Activated naive CD8-positive, alpha-beta T cell treated with anti-CD3 and anti-CD28 coated beads, Interleukin-2, amount 10 ng/mL, durations not matched to agents 7 days and 5 days (primary cell): ENCODE data around the gene RFX3. TPM values are rescaled to one million over a fixed set of nuclear protein-coding genes. Genes with fewer than 3 reads are reported as not detected.

Experiments
- ATAC-seq: fragments of 150-1000 bp; cut with Tn5 transposase; one replicate; pipeline ENCODE4 v1.10.0; 2021; ENCODE audit warnings: low read depth, moderate library complexity
- POLR2A ChIA-PET: fragments of 350-600 bp; sonication (Branson Sonifier 250); formaldehyde crosslinking; loops from one replicate; lab custom pipeline; 2021; ENCODE audit warnings: antibody characterized with exemption; lab: Charles Lee
- DNase-seq: peaks from one replicate; pipeline ENCODE4 v3.0.0; 2021
- H3K27ac Mint-ChIP-seq: one replicate; pipeline ENCODE4 v1.8.0; 2022; ENCODE audit warnings: mild to moderate bottlenecking, mixed read lengths
- H3K27me3 Mint-ChIP-seq: one replicate; pipeline ENCODE4 v1.8.0; 2022; ENCODE audit warnings: mild to moderate bottlenecking, moderate library complexity, mixed read lengths
- H3K36me3 Mint-ChIP-seq: one replicate; pipeline ENCODE4 v1.8.0; 2021; ENCODE audit warnings: mild to moderate bottlenecking, mixed read lengths
- H3K4me1 Mint-ChIP-seq: one replicate; pipeline ENCODE4 v1.8.0; 2021; ENCODE audit warnings: mixed read lengths
- H3K4me3 Mint-ChIP-seq: one replicate; pipeline ENCODE4 v1.8.0; 2022; ENCODE audit warnings: mild to moderate bottlenecking, moderate library complexity, mixed read lengths
- H3K9me3 Mint-ChIP-seq: one replicate; pipeline ENCODE4 v1.8.0; 2021; ENCODE audit warnings: mixed read lengths
- total RNA-seq, 2 experiments: library from RNA; stranded (reverse); gene quantifications; one replicate each; pipeline ENCODE4 v1.2.3, GENCODE V29; 2021

The RFX3 gene
- total RNA-seq, 2 experiments from 2014 or later, result 13.5 to 16.2 TPM

- Mint-ChIP-seq H3K36me3 (peaks cover 6% of the 10 kb centered on the region), H3K9me3 (peaks cover 6% of the 10 kb centered on the region), H3K4me1 (no peaks in the 10 kb centered on the region), H3K4me3 (no peak overlapping the region), H3K27ac (no peak overlapping the region), H3K27me3 (no peaks in the 10 kb centered on the region)
- POLR2A ChIA-PET, result no interaction called here
- ATAC-seq (no peak), DNase-seq (no peak)
Measured at GRCh38 chr9:3433066-3433465, 92.7 kb downstream of the RFX3 start.

DNA sequence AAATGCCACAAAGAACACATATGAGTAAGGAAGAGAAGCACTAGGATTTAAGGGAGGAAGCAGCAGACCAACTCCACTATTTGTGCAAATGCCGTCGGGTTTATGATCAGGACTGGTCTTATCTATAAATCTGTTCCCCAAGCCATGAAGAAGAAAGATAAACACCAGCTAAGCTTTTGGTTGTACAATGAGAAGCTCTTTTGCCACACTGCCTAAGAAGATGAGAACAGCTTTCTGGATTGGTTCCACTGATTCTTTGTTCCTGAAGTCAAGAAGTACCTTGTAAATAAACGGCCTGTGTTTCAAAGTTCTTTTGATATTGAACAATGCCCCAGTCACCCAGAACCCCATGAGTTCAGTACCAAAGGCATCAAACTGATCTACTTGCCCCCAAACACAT is 93.9 kb downstream of the RFX3 start:
- POLR2A ChIA-PET, result no interaction called here
- H3K27ac Mint-ChIP-seq, result no peak overlapping the region
- no peak for ATAC-seq

GRCh38 chr9:3419893-3420292 is 105.9 kb downstream of the RFX3 start:
- no peak overlapping the region for H3K4me3 Mint-ChIP-seq

More for the DNA sequence above, 93.9 kb downstream of the RFX3 start:
- H3K27me3 Mint-ChIP-seq, result no peaks in the 10 kb centered on the region
- H3K9me3 Mint-ChIP-seq, result peaks cover 7% of the 10 kb centered on the region
- DNase-seq, result no peak
- H3K4me1 Mint-ChIP-seq, result no peaks in the 10 kb centered on the region
- H3K4me3 Mint-ChIP-seq, result no peak overlapping the region
- peaks cover 6% of the 10 kb centered on the region for H3K36me3 Mint-ChIP-seq

DNA sequence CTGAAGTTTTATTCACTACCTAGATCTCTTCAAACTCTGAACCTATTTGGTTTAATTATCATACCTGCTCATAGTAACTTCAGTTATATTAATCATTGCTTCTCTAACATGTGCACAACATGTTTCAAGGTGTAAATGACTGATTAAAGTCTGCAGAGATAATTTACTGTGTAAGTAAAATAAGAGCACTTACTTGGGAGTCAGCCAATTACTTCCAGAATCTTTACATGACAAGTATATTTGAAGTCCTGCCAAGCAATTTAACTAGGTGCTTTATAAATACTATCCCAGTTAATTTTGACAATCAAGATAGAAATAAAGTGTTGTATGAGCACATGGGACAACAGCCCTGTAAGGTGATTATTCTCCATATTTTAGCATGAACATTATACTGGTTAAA is 109.9 kb downstream of the RFX3 start:
- Mint-ChIP-seq H3K4me1 (no peaks in the 10 kb centered on the region), H3K27me3 (no peaks in the 10 kb centered on the region), H3K27ac (no peak overlapping the region), H3K9me3 (no peaks in the 10 kb centered on the region), H3K36me3 (no peaks in the 10 kb centered on the region), H3K4me3 (no peak overlapping the region)
- POLR2A ChIA-PET, result no interaction called here
- no peak for DNase-seq
- ATAC-seq, result no peak

More at GRCh38 chr9:3419893-3420292, 105.9 kb downstream of the RFX3 start:
- DNase-seq, result no peak
- peaks cover 2% of the 10 kb centered on the region for H3K9me3 Mint-ChIP-seq
- peaks cover 3% of the 10 kb centered on the region for H3K36me3 Mint-ChIP-seq
- no peak for ATAC-seq
- no peak overlapping the region for H3K27ac Mint-ChIP-seq
- POLR2A ChIA-PET, result no interaction called here
- H3K4me1 Mint-ChIP-seq, result no peaks in the 10 kb centered on the region
- no peaks in the 10 kb centered on the region for H3K27me3 Mint-ChIP-seq

DNA sequence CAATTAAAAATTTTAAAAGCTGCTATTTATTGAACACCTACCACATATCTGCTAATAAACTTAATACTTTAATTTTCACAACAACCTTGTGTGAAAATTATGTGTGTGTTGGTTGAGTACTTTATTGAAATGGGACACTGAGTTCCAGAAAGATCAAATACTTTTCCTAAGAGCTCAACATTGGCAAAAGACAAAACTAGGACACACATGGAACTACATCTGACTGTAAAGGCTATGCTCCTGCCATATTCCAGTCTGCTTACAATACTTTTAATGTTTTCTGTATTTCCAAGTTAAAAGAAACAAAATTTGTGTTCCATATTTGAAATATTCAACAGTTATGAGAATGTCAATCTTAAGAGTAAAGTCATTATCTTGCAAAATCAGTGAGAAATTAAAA is 111.8 kb downstream of the RFX3 start:
- Mint-ChIP-seq H3K36me3 (no peaks in the 10 kb centered on the region), H3K9me3 (no peaks in the 10 kb centered on the region), H3K27me3 (no peaks in the 10 kb centered on the region), H3K4me3 (no peak overlapping the region), H3K4me1 (no peaks in the 10 kb centered on the region), H3K27ac (no peak overlapping the region)
- DNase-seq (no peak), ATAC-seq (no peak)
- POLR2A ChIA-PET, result interaction anchor here (0.7 kb wide), 1 partner anchor 76 kb away, joined by 3 read pairs; no protein-coding TSS in a partner anchor

- no peak overlapping the region for H3K4me3 Mint-ChIP-seq
- H3K4me1 Mint-ChIP-seq, result no peaks in the 10 kb centered on the region
- ATAC-seq (no peak), DNase-seq (no peak)
- H3K27ac Mint-ChIP-seq, result no peak overlapping the region
- POLR2A ChIA-PET, result no interaction called here
- no peaks in the 10 kb centered on the region for H3K36me3 Mint-ChIP-seq
- no peaks in the 10 kb centered on the region for H3K9me3 Mint-ChIP-seq
- H3K27me3 Mint-ChIP-seq, result no peaks in the 10 kb centered on the region
Measured at GRCh38 chr9:3410461-3410860, 115.3 kb downstream of the RFX3 start.

- H3K36me3 Mint-ChIP-seq, result peaks cover 2% of the 10 kb centered on the region
- H3K27ac Mint-ChIP-seq, result no peak overlapping the region
Measured at GRCh38 chr9:3409453-3409852, 116.3 kb downstream of the RFX3 start.

DNA sequence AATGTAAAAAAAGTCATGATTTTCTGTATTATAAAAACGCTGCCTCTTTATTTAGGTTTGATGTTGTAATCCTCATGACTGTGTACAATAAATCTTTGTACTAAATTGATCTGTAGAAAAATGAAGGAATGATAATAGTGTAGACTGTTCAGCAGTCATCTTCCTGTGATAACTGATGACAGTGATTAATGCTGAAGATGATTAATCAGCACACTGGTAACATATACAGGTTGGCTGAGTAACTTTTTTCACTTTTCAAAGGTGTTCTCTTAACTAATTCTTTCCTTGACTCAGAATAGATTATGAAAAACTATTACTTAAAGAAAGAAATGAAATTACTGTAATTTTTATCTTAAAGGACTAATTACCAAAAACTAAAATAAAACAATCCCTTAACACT is 122.5 kb downstream of the RFX3 start:
- H3K27ac Mint-ChIP-seq, result no peak overlapping the region
- H3K9me3 Mint-ChIP-seq, result no peaks in the 10 kb centered on the region
- no peak for ATAC-seq
- POLR2A ChIA-PET, result no interaction called here
- H3K36me3 Mint-ChIP-seq, result peaks cover 2% of the 10 kb centered on the region
- H3K4me1 Mint-ChIP-seq, result peaks cover 3% of the 10 kb centered on the region
- no peak overlapping the region for H3K4me3 Mint-ChIP-seq
- H3K27me3 Mint-ChIP-seq, result no peaks in the 10 kb centered on the region
- DNase-seq, result no peak

More at GRCh38 chr9:3409453-3409852, 116.3 kb downstream of the RFX3 start:
- Mint-ChIP-seq H3K4me1 (no peaks in the 10 kb centered on the region), H3K27me3 (no peaks in the 10 kb centered on the region), H3K4me3 (no peak overlapping the region), H3K9me3 (no peaks in the 10 kb centered on the region)
- DNase-seq, result no peak
- POLR2A ChIA-PET, result no interaction called here
- ATAC-seq, result no peak

DNA sequence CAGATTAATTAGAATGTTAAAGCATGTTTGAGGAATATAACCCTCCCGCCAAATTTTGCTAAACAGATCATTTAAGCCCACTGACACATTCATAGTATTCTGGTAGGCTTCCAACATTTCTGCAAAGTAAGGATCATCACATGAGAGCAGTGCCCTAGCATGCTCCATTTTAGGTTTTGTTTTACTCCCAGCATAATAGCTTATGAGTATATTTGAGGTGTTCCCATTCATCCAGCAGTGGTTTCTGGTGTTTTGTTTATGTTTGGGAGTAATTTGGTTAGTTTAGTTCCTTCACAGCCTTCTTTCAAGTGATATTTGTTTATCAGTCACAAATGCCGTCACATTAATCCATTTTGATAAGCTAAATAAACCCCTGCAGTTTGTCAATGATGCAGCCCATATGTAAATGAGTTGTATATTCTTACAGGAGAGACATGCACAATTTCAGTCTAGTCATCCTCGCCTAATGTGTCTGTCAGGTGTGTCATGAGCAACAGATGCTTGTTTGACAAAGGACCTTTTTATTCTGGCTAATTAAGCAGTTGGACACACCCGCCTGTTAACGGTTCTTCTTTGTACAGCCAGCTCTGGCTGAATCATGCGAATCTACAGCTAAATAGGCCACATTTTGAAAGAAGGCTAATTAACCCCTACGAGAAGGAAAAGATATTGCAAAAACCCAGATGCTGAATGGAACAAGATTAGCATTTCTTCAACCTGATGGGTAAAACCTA is 124.4 kb downstream of the RFX3 start:
- DNase-seq (no peak), ATAC-seq (no peak)
- H3K4me3 Mint-ChIP-seq, result no peak overlapping the region
- H3K27ac Mint-ChIP-seq, result no peak overlapping the region
- H3K27me3 Mint-ChIP-seq, result no peaks in the 10 kb centered on the region
- peaks cover 1% of the 10 kb centered on the region for H3K9me3 Mint-ChIP-seq
- POLR2A ChIA-PET, result no interaction called here
- peaks cover 11% of the 10 kb centered on the region for H3K4me1 Mint-ChIP-seq
- peaks cover 4% of the 10 kb centered on the region for H3K36me3 Mint-ChIP-seq

DNA sequence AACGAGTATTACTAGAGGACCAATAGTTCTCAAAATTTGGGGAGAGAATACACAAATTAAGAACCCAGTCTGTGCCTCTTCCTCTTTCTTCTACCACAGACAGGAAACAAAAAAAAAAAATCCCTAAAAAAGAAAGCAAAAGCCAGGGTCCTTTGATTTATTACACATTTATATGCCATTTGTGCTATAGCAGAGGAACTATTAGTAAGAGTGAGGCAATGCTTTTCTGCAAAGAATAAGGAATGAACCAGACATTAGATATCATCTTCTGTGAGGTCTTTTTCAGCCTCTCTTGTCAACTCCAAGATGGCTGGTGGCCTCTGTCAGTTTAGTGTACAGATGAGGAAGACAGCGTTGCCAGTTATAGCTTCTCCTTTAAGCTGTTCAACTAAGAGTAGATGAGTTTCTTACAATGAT is 127.6 kb downstream of the RFX3 start:
- DNase-seq (no peak), ATAC-seq (peak; percentile 65)
- Mint-ChIP-seq H3K9me3 (peaks cover 3% of the 10 kb centered on the region), H3K4me3 (peak overlapping the region; percentile 67), H3K4me1 (peaks cover 11% of the 10 kb centered on the region), H3K27me3 (no peaks in the 10 kb centered on the region), H3K27ac (peak overlapping the region; percentile 92), H3K36me3 (peaks cover 9% of the 10 kb centered on the region)
- POLR2A ChIA-PET, result interaction anchor here (1.0 kb wide), 1 partner anchor 18 kb away, joined by 3 read pairs; no protein-coding TSS in a partner anchor

DNA sequence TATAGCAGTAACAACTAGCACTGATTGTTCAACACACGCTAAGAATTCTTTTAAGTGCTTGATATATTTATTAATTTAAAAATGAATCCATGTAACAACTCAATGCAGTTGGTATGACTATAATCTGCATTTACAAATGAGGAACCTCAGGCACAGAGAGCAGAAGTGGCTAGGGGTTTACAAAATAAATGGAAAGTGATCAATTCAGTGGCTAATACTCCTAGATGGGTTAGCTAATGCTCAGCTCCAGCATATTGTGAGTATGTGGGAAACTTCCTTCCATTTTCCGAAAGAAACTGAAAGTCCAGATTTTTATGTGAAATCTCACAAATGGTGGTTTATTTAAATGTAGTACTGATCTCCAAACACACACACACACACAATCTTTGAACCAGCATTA is 128.0 kb downstream of the RFX3 start:
- Mint-ChIP-seq H3K9me3 (peaks cover 3% of the 10 kb centered on the region), H3K27ac (peak overlapping the region; percentile 92), H3K4me3 (peak overlapping the region; percentile 67), H3K4me1 (peaks cover 11% of the 10 kb centered on the region), H3K36me3 (peaks cover 9% of the 10 kb centered on the region), H3K27me3 (no peaks in the 10 kb centered on the region)
- ATAC-seq (peak; percentile 26), DNase-seq (no peak)
- POLR2A ChIA-PET, result interaction anchor here (1.0 kb wide), 1 partner anchor 17 kb away, joined by 3 read pairs; no protein-coding TSS in a partner anchor

DNA sequence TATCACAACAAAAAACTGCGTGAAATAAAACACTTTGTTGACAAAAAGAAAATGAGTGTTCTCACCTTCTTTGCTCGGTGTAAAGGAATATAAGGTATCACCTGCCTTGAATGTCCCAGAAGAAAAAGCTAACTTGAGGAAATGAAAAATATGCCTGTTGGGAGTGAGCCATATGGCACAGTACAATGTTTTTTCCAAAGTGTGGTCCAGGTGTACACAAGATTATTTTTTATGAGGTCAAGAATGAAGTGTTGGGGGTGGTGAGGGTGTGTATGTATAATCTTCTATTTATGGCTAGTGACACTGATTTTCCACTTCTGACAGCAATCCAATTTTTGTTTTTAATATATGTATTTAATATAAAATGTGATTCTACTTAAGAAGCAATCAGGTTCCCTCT is 134.4 kb downstream of the RFX3 start:
- no peak for ATAC-seq

DNA sequence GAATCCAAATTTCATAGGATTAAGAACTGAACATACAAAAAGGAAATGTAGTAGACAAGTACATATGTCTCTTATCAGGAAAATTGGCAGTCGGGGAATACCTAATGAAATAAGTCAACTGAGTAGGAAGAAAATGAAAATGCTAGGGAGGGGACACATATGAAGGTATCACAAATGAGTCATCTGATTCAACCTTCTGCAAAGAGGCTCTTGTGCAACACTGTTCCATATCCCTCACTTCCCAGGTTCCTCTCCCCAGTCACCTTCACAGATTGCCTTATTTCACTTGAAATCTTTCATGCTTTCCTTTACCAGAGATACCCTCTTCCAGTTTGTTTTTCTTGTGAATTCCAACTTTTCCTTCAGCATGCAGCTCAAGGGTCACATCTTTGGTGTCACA is 139.0 kb downstream of the RFX3 start:
- ATAC-seq (no peak), DNase-seq (no peak)
- peaks cover 14% of the 10 kb centered on the region for H3K4me1 Mint-ChIP-seq
- no peaks in the 10 kb centered on the region for H3K27me3 Mint-ChIP-seq
- H3K9me3 Mint-ChIP-seq, result peaks cover 18% of the 10 kb centered on the region
- H3K36me3 Mint-ChIP-seq, result peaks cover 45% of the 10 kb centered on the region
- H3K4me3 Mint-ChIP-seq, result no peak overlapping the region
- POLR2A ChIA-PET, result interaction anchor here (1.2 kb wide), 1 partner anchor 139 kb away, joined by 5 read pairs; the partner anchor contains the start of gene RFX3
- no peak overlapping the region for H3K27ac Mint-ChIP-seq

More for the DNA sequence above, 134.4 kb downstream of the RFX3 start:
- no peak for DNase-seq
- Mint-ChIP-seq H3K9me3 (peaks cover 16% of the 10 kb centered on the region), H3K27me3 (no peaks in the 10 kb centered on the region), H3K4me1 (peaks cover 8% of the 10 kb centered on the region), H3K36me3 (peaks cover 43% of the 10 kb centered on the region), H3K27ac (no peak overlapping the region), H3K4me3 (no peak overlapping the region)
- POLR2A ChIA-PET, result no interaction called here

DNA sequence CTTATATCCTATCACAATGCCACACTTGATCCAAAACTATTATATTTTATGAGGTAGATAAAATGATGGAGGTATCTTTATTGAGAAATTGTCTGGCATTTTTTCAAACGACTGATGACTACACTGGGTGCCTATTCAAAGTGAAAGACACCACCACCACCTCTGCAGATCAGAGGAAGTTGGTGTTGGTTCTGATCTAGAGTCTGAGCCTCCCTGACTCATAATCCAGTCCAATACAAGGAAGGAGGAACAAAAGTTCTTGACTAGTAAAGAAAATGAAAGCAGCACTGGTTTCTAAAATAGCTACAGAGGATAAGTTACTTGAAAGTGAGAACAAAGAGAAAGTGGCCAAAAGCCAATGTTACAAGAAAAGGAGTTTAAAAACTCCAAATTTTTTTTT is 139.9 kb downstream of the RFX3 start:
- H3K27ac Mint-ChIP-seq, result peak overlapping the region; percentile 30
- no peaks in the 10 kb centered on the region for H3K27me3 Mint-ChIP-seq
- H3K9me3 Mint-ChIP-seq, result peaks cover 18% of the 10 kb centered on the region
- POLR2A ChIA-PET, result interaction anchor here (1.2 kb wide), 1 partner anchor 140 kb away, joined by 5 read pairs; the partner anchor contains the start of gene RFX3
- peaks cover 14% of the 10 kb centered on the region for H3K4me1 Mint-ChIP-seq
- DNase-seq (no peak), ATAC-seq (peak; percentile 100)
- H3K36me3 Mint-ChIP-seq, result peaks cover 39% of the 10 kb centered on the region
- H3K4me3 Mint-ChIP-seq, result peak overlapping the region; percentile 46
